ENCODE measurements around the gene SMYD1.

Gene SMYD1

DNA sequence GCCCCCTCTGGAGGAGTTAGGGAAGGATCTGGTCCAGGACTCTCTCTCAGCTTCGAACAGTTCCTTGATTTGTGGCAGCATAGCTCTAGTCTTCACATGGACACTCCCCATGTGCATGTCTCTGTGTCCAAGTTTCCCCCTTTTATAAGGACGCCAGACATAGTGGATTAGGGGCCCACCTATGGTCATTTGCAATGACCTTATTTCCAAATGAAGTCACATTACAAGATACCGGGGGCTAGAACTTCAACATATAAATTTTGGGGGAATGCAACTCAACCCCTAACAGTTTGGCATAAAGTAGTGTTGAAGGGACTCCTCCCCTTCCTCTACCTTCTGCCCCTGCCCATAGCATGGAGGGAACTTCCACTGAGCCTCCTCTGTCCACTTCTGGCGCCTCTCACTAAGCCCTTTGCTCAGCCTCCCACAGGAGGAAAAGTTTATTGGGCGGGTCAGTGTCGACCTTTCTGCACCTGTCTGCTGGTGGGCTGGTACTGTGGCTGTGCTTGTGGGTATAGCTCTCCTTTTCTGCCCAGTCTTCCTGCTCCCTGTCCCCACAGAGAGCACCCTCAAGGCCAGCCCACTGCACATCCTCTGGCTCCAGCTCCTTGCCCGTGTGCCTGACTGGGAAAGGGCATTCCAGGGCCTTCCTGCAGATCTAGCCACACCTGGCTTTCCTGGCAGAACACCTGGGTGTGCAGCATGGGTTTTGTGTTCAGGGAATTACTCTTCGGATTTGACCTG is 54.7 kb downstream of the SMYD1 start:
- no peak for DNase-seq (ENCODE audit: low read depth)

DNA sequence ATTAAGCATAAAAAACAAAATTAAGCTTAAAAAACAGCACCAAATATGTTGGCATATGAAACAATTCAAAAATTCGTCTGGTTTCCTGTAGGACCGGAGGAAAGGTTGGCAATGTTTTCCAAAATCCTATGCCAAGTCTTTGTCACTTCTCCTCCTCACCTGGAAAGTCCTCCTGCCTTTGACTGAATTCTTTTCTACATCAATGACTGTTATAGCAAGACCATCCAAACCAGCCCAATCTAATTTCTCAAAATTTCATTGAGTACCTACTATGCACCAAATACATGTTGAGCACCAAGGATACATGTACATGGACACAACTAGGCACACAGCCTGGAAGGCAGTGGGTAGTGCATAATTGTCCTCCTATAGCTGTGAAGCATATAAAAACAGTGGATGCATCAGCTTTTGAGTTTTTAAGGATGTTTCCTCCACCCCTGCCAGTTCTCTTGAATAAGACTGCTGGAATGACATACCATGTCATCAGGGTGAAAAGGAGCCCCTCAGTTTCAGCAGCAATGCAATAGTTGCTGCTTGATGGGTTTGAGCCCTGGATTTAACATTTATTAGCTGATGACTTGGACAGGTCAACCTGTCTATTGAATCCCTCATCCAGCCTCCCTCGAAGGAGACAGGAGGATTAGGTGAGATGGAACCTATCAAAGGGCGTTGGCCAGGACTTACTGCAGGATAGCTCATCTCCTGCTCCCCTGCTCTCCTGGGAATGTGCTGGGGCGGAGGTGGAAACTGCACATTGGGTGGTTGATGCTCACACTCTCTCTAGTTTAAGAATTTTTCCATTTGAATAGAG is 55.7 kb downstream of the SMYD1 start:
- no peak for DNase-seq (ENCODE audit: low read depth)

DNA sequence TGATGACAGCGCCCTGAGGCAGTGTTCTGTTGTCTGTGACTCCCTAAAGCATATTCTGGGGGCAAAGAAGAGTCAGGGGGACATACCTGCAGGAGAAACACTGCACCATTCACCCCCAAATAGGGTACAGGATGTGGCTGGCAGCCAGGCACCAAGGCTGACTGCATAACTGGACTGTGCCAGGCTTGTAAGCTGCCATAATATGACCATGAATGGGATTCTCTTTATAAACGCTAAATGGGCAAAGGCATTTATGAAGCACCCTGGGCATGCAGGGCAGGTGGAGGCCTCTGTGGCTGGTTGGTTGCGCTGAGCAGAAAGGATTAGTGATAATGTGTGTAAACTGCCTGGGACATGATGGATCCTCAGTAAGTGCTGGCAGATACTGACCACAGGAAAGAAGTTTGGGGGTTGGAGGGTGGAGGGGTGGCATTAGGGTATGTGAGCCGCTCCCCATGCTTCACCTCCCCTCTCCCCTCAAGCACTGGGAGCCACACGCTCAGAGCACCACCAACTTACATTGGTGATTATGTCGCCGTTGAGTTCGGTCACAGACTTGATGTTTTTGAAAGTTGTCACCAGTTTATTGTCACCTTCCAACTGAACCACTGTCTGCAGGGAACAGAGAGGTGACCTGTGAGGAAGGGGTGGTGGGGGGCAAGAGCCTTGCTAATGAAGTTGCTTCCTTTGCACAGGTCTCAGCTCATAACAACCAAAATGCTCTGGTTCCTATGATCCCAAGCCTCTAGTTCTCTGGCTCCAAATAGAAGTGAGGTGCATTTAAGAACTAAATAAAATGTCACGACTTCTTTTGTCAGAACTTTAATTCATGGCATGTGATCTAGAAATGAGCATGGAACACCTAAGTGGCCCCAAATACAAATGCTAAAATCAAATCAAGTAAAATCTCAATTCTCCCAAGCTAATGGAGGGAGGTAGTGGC is 56.6 kb downstream of the SMYD1 start:
- no peak for DNase-seq (ENCODE audit: low read depth)

DNA sequence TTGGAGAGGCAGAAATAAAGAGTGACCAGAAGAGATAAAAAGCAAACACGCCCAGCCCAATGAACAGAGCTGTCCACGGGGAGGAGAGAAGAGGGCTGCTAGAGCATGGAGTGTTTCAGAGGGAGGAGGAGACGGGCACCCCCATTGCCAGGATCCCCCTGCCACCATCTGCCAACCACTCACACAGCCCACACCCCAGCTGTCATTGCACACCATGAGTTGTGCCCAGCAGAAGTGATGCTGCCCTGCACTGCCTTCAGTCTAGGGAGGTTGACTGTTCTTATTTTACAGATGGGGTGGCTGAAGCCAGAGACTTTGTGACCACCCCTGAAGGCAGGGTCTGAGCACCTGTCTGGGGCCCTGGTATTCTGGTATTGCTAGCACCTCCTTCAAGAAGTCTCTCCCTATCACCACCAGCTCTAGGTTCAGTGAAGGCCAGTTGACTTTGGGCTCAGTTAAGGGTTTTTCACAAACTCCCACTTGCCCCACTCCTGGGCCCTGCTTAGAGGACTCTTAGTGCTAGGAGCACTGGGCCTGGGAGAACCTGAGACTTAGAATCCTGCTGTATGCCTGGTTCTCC is 57.8 kb downstream of the SMYD1 start:
- DNase-seq (ENCODE audit: low read depth) = no peak

DNA sequence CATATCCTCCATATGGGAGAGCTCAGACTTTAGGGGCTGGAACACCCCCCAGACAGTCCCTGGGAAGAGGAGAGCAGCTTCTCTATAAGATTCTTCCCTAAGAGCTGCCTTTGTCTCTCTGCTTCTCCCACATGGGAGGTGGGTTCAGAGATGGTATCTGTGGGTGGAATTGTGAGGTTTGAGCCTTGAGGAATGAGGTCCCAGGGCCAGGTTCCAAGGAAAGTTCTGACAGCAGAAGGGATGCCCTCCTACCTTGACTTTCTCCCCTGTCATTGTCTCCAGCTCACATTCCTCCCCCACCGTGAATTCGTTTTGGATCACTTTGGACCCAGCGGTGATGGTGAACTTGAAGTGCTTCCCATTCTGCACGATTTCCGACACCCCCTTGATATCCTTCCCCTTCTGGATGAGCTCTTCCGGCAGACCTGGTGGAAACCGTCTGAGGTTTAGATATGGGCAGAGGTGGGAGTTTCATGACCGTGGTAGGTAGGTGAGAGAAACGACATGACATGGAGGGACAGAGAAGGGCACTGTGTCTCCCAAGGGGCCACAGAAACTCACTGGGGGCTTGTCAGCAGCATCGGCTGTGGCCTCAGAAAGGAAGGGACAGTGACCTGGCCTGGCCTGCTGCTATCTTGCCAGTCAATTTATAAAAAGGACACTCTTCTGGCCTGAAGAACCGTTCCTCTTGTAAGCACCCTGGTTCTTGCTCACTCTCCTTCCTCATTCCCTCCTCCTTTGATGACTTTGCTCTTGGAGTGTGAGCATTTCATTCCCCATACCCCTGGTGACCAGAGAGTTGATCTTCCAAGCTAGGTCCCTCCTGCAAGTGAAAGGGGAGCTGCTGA is 58.5 kb downstream of the SMYD1 start:
- no peak for DNase-seq (ENCODE audit: low read depth)

DNA sequence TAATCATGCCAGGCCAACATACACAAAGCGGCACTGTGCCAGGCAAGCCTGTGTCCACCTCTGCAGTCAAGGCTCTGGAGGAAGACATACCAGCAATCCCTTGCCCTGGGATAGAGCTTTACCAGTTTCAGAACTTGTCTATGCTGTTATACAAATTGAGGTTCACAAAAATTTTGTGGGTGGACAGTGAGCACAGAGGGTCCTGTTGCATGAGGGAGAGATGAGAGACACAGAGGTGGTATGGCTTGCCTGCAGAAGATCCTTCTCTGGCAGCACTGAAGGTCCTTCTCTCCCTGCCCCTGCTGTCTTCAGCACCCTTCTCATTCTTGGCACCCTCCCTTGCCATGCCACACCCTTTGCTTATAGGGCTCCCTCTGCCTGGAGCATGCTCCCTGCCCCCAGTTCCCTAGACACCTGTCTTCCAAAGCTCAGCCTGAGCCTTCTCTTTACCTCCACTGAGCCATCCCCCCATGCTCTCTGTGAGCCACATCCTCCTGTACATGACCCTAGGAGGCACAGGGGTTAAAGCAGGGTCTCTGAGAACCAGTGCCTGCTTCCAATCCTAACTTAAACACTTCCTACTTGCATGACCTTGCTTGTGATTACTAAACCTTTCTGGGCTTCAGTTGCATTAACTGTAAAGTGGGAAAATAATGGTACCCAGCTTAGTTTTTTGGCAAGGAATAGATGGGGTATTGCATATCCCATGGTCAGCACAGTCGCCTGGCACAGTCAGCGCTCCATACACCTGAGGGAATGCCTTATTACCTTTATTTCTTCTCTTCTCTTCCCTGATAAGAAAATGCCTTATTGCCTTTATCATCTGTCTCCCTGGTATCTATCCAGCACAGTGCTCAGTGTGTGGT is 59.4 kb downstream of the SMYD1 start:
- DNase-seq (ENCODE audit: low read depth) = no peak

DNA sequence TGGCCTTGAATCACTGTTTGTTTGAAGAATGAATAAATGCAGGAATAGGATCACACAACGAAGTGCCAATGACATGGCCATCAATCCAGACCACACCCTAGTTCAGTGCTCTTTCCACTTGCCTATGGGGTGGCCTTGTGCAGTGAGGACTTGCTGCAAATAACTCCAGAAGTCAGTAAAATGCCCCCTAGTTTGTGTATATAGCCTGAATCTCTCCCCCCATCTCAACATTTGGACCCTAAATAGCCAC is 59.9 kb downstream of the SMYD1 start:
- DNase-seq (ENCODE audit: low read depth) = no peak

DNA sequence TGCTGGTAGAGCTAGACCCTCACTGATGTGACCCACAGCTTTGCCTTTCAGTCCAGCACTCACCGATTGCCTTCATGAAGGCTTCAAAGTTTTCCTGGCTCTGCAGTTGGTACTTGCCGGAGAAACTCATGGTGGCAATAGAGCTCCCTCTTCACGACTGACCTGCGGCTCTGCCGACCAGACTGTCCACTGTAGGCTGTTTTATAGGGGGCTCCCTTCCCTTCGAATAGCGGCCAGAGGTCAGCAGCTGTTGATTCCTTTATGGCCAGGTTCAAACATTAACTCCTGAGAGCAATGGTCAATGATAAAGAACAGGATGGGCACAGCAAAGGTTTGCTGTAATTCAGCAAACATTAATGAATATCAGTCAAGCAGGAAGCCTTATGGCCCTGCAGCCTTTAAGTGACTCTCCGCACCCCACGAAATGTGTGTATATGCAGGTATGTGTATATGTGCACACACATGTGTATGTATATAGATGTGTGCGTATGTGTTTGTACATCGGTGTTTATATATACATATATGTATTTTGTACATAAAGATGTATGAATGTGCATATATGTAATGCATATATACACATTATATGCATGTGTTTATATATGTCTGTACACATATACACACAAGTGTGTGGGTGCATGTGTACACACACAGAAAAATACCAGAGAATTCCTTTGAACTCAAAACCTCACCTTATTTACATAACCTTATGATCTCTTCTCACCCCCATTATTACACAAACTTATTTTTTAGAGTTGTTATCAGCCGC is 60.4 kb downstream of the SMYD1 start, which contains the start of gene FABP1:
FABP1 (minus strand) TSS at position 175 of the 766 bp plus-strand sequence; CDS start at position 130, 45 bp downstream.
- DNase-seq (ENCODE audit: low read depth) = no peak

DNA sequence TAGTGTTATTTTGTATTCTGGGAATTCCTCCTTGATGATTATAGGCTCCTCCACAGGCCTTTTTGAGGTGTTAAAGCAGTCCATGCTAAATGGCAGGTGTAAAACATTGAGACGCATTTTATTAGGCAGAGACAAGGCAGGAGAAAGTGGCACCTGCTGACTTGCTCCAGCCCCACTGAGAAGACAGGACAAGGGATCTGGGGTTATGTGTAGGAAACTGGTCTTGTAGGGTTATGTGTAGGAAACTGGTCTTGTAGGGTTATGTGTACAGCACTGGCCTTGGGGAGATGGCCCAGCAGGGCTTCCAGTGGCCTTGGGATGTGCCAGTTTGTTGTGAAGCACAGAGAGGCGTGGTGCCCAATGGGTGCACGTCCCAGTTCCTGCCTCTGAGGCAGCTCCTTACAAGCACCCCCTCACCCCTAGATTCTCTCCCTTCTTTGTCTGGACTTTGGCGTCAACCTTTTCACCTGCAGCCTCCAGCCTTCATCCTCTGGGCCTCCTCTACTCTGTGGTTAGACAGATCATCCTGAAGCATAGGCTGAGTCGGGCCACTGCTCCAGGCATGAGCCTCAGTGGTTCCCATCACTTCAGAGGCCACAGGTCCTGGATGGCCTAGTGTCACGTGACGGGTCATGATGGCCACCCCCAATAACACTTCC is 61.2 kb downstream of the SMYD1 start:
- no peak for DNase-seq (ENCODE audit: low read depth)

DNA sequence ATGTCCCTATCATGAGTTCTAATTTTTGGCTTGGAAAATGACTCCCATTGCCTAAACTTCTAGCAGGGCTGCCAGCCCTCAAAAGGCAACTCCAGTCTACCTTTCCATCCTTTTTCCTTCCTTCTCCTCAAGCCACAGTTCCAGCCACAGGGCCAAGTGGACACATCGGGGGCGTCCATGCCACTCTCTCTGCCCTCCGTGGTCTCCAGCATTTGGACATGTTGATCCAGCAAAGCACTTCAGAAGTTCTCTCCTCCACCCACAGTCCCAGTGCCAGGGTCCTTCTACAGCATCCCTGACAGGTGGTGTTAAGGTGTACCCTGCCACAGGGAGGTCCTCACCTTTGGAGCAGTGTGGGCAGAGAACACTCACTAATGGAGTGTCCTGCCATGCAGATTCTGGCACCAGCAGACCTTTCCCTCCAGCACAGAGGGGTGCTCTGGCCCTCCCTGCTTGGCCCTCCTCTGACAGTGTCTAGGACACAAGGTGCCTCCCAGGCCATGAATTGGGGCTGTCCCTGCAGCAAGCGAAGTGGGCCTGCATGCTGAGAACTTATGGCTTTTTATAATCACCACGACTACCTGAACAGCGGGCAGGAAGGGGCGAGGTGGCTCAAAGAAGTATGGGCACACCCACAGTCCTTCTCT is 61.8 kb downstream of the SMYD1 start:
- DNase-seq (ENCODE audit: low read depth) = no peak

DNA sequence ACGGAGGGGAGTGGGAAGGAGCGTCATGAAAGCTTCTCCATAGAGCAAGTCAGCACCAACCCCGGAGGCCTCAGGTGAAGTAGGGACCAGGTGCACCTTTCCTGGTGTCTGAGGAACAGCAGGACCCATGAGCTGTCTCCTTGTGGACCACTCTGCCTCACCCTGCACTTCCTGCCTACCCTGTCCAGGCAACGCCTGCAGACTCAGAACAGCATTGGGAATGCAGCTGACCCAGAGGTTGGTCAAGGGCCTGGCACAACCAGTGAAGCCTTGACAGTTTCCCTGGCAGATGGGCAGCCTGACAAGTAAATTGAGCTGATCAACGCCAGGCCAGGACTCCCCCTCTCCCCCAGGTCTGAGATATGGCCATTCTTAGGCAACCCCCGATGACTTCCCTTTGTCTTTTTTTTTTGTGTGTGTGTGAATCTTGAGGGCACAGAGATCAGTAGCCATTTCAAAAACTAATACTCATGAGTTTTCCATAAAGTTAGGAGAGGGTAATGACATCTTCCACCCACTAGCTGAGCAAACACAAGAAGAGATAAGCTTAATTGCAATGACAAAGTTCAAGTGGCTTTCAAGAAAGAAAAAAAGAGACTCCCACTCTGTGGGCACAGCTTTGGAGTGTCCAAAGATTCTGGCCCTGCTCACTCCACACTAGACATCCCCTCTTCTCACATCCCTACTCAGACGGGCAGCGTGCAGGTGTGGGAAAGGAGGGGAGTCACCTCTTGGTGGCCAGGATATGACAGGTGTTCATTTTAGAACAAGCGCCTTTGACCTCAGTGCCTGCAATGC is 63.8 kb downstream of the SMYD1 start:
- DNase-seq (ENCODE audit: low read depth) = no peak

DNA sequence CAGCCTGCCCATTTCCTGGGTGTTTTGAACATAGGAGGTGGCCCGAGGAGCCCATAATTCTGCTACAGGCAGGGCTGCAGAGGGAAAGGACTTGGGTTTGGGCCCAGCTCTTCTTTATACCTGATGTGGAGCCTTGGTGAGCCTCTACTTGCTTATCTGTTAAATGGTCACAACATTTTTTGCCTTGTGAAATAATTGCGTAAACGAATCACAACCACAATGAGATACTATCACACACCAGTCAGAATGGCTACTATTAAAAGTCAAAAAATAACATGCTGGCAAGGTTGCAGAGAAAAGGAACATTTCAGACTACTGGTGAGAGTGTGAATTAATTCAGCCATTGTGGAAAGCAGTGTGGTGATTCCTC is 64.4 kb downstream of the SMYD1 start:
- no peak for DNase-seq (ENCODE audit: low read depth)

DNA sequence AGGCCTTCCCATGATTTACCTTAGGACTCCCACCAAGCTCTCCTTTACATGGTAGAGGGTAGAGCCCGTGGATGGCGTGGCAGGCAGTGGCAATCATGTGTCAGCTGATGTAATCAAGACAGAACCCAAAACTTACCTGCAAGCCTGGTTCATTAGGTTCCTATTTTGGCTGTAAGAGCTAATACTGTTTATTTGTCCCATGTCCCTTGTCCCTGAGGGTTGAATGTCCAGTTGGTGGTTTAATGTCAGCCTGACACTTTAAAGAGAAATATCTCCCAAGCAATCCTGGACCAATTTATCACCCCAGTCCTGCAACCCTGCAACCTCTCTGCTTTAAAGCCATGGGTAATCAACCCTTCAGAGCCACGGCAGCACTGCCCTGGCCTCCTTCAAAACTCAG is 66.2 kb downstream of the SMYD1 start:
- no peak for DNase-seq (ENCODE audit: low read depth)

DNA sequence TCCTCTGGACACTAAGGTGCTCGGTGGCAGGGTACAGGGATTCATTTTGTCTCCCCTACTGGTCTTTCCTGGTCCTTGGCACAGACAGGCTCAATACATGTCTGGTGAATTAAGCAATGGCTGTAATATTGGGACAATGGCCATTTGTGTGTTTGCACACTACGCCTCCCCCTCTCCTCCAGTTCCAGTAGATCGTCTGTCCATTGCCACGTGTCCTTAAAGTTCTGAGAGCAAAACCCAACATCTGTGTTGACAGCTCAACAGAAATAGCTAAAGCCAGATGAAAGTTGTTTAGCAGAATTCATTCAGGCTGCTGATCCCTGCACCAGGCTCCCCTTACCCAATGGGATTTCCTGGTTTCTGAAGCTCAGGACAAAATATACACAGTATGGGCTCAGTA is 69.2 kb downstream of the SMYD1 start:
- no peak for DNase-seq (ENCODE audit: low read depth)

DNA sequence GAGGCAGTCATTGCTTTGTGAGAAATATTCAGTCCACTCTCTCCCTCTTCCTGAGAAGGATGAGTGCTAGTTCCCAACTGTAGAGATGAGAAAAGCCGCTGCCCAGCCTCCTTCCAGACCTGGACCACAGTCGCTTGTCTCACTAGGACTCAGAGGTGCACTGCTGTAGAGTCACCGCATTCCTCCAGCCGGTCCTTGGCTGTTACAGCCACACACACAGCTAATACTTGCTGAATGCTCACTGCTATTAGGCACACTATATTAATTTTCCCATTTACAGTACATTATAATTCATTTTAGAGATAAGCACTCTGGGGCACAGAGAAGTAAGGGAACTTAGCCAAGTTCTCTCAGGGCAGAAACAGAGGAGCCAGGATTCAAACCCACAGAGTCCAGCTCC is 70.2 kb downstream of the SMYD1 start:
- DNase-seq (ENCODE audit: low read depth) = no peak

DNA sequence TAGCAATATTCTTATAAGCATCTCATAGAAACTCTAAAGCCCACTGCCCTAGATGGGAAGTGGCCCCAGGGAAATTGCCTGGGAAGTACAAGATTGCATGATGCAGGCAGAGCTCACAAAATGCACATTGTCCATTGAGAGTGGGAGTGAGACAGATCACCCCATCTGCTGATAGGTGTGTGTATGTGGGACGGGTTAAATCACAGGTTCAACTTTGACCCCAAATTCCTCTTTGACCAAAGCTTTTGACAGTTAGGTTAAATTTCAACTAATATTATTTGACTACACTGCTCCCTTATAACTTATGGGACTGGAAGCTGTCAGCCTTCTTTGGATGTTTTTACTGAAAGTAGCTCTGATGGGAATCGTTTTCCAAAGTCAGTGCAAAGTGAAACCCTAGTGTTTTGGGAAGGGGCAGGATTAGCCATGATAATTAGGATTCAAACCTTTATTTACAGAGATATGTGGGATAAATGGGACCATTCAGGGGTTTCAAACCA is 71.6 kb downstream of the SMYD1 start:
- DNase-seq (ENCODE audit: low read depth) = no peak

DNA sequence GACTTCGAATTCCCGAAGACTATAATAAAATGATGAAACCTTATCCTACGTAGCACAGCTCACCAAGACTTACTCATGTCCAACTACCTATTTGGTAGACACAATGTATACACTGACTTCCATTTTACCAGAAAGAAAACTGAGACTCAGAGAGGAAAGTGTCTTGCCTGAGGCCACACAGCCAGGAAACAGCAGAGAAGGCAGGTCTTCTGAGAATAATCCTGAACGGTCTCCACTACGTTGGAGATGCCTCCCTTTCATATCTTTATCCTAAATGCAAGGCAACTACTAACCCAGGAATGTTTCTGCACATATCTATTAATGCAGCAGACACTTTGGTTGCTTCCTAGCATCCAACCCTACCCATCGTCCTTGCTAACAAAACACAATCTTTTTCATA is 72.2 kb downstream of the SMYD1 start:
- DNase-seq (ENCODE audit: low read depth) = no peak

DNA sequence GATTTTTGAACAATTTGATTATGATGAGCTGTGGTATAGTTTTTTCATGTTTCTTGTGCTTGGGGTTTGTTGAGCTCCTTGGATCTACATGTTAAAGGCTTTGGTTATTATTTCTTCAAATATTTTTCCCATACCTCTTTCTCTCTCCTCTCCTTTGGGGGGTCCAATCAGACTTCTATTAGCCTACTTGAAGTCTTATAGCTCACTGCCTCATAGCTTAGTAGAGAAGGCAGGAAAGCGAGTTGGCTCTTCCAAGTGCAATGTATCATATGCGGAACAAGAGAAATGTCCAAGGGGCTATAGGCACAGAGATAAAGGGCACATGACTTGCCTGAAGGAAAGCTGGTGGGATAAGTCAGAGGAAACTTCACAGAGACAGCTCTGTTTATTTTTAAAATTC is 74.3 kb downstream of the SMYD1 start:
- DNase-seq (ENCODE audit: low read depth) = no peak

Measured in GM04504 (cell line).